ENCODE results near the gene ZNF253. TPM values are rescaled to one million over a fixed set of nuclear protein-coding genes. Genes with fewer than 3 reads are reported as not detected.
A peak's percentile ranks its signal among the peaks of the same experiment; 100 is the strongest.

ZNF253 gene
- total and polyA plus RNA-seq, 2 of the 8 experiments (the other 6 are each of a cell fraction or from before 2014, with no cell fraction given): 8.3 to 64.0 TPM

DNA sequence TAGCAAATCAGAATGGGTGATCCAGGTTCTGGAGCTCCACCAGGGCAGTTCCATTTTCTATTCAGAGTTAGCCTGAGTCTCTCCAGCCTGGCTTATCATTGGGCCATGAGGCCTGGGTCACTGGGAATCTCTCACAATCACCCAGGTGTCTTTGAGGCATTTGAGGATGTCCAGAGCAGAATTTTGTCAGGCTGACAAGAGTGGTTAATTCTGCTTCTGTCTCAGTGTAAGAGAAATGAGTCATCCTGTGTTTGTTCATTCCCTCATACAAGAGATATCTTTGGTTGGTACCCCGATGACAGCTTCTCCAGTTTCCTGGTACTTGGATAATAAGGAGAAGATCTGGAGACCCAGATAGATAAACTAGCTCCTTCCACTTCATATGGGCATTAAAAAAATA lies 45.5 kb downstream of the ZNF253 start:
- Histone ChIP-seq H4K8ac (ENCODE audit: extremely low read depth, insufficient read depth, low read length) (no peak overlapping the region), H2BK5ac (ENCODE audit: low read depth, low read length) (no peak overlapping the region), H3K36me3 (ENCODE audit: control insufficient read depth in 2 of 4, insufficient read depth in 4 of 4, low read length in 3 of 4) (peaks cover 4 to 13% (median 7%) of the 10 kb centered on the region in 4 experiments; a peak in 7 of 8 replicates), H3K9me3 (ENCODE audit: insufficient read depth in 2 of 2, low read depth in 1 of 2, low read length in 1 of 2) (no peaks in the 10 kb centered on the region), H2BK15ac (ENCODE audit: low read length) (no peak overlapping the region), H4K20me1 (replicated peaks in 1 of 2; ENCODE audit: control insufficient read depth in 1 of 2, insufficient read depth in 2 of 2, low read length in 2 of 2) (peaks cover 9 to 18% of the 10 kb centered on the region in 2 experiments), H3K23me2 (ENCODE audit: low read depth, low read length) (no peaks in the 10 kb centered on the region), H3K4me2 (ENCODE audit: insufficient read depth in 1 of 2, low read depth in 2 of 2, low read length in 2 of 2) (no peak overlapping the region), H2AFZ (ENCODE audit: low read length) (no peak overlapping the region), H3K56ac (replicated peaks; ENCODE audit: insufficient read length, low read depth, low read length) (no peak overlapping the region), H2BK20ac (ENCODE audit: low read length) (no peak overlapping the region), H4K91ac (replicated peaks; ENCODE audit: insufficient read length, low read length) (no peak overlapping the region), H3K4me3 (ENCODE audit: extremely low read depth in 1 of 4, insufficient read depth in 2 of 4, low read depth in 3 of 4, low read length in 4 of 4) (no peak overlapping the region), H3K9ac (replicated peaks in 1 of 4; ENCODE audit: extremely low read depth in 1 of 4, low read depth in 3 of 4, low read length in 3 of 4) (no peak overlapping the region), H2BK12ac (ENCODE audit: low read depth, low read length) (no peak overlapping the region), H3K79me2 (ENCODE audit: control insufficient read depth in 1 of 2, insufficient read depth in 2 of 2, low read length in 2 of 2) (peaks cover 22 to 98% of the 10 kb centered on the region in 2 experiments), H3K14ac (ENCODE audit: insufficient read length) (no peak overlapping the region), H3K4ac (replicated peaks; ENCODE audit: insufficient read length, low read depth, low read length) (no peak overlapping the region), H3K23ac (ENCODE audit: insufficient read length) (no peak overlapping the region), H2BK120ac (replicated peaks; ENCODE audit: low read depth, low read length) (no peak overlapping the region), H3K79me1 (ENCODE audit: low read depth, low read length) (no peaks in the 10 kb centered on the region), H3K4me1 (replicated peaks in 1 of 4; ENCODE audit: control insufficient read depth in 3 of 4, insufficient read depth in 4 of 4, low read length in 3 of 4) (peaks cover 0 to 2% (median 0%) of the 10 kb centered on the region in 4 experiments; a peak in 1 of 7 replicates), H2AK5ac (ENCODE audit: low read depth, low read length) (no peak overlapping the region), H4K5ac (ENCODE audit: insufficient read length, low read depth, low read length) (no peak overlapping the region), H3K18ac (ENCODE audit: extremely low read depth, low read length) (no peak overlapping the region), H3K27me3 (replicated peaks in 1 of 4; ENCODE audit: control insufficient read depth in 3 of 4, extremely low read depth in 1 of 4, insufficient read depth in 3 of 4, low read length in 3 of 4) (no peaks in the 10 kb centered on the region), H3K27ac (ENCODE audit: low read depth, low read length) (no peak overlapping the region)
- 95% methylated on average over 1 of the region's 1 CpG; no CpG with 5 or more reads in 1 of the 2 experiments for WGBS, 2 experiments (ENCODE audit: extremely low coverage in 1 of 2, insufficient coverage in 1 of 2, insufficient read length in 1 of 2, insufficient replicate concordance in 2 of 2, low coverage in 1 of 2, low lambda C conversion rate in 2 of 2, missing lambda C conversion rate in 1 of 2)
- ChIA-PET POLR2A (ENCODE audit: partially characterized antibody) (interaction anchor here (1.0 to 9.9 kb wide), 4 partner anchors 10 to 50 kb away, joined by 3 to 127 read pairs (median 4); partner anchors contain the start of genes ZNF253 and ZNF93), CTCF (ENCODE audit: partially characterized antibody) (interaction anchor here (0.6 to 1.9 kb wide), 4 partner anchors 9 to 48 kb away, joined by 3 to 6 read pairs (median 4); partner anchors contain the start of gene ZNF93)
- DNase-seq (ENCODE audit: low read depth in 1 of 2, low spot score in 2 of 2): no peak
- FAIRE-seq: no peak
- TF ChIP-seq JUND (IDR thresholded peaks at IDR 0.05; ENCODE audit: low read length): no peak
- TF ChIP-seq POLR2AphosphoS5 (IDR thresholded peaks at IDR 0.05; ENCODE audit: low read depth, low read length): peak; percentile 71; the same call in 1 of the 2 replicates
- TF ChIP-seq, protein P1, sequence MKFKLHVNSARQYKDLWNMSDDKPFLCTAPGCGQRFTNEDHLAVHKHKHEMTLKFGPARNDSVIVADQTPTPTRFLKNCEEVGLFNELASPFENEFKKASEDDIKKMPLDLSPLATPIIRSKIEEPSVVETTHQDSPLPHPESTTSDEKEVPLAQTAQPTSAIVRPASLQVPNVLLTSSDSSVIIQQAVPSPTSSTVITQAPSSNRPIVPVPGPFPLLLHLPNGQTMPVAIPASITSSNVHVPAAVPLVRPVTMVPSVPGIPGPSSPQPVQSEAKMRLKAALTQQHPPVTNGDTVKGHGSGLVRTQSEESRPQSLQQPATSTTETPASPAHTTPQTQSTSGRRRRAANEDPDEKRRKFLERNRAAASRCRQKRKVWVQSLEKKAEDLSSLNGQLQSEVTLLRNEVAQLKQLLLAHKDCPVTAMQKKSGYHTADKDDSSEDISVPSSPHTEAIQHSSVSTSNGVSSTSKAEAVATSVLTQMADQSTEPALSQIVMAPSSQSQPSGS (IDR thresholded peaks at IDR 0.05; ENCODE audit: low read length): no peak
- TF ChIP-seq SP4 (IDR thresholded peaks at IDR 0.05; ENCODE audit: low read length): no peak
- TF ChIP-seq, protein P2, sequence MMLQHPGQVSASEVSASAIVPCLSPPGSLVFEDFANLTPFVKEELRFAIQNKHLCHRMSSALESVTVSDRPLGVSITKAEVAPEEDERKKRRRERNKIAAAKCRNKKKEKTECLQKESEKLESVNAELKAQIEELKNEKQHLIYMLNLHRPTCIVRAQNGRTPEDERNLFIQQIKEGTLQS (IDR thresholded peaks at IDR 0.05; ENCODE audit: insufficient read depth, low read depth, low read length): no peak
- no peak for TF ChIP-seq CHD2 (IDR thresholded peaks at IDR 0.05; ENCODE audit: low read length)
- no peak for TF ChIP-seq TAF7 (optimal IDR thresholded peaks at IDR 0.05; ENCODE audit: borderline replicate concordance, low read depth, low read length)
- no peak for TF ChIP-seq EZH2 (IDR thresholded peaks at IDR 0.05; ENCODE audit: low read depth, low read length, severe bottlenecking)
- TF ChIP-seq CREB1 (IDR thresholded peaks at IDR 0.05): no peak
- no peak for TF ChIP-seq CBX8 (IDR thresholded peaks at IDR 0.05; ENCODE audit: borderline replicate concordance, low read depth, low read length)
- TF ChIP-seq TCF12 (IDR thresholded peaks at IDR 0.05; ENCODE audit: low read depth, low read length): no peak
- no peak for TF ChIP-seq KDM5A (IDR thresholded peaks at IDR 0.05; ENCODE audit: low read length)
- no peak for TF ChIP-seq TBP (IDR thresholded peaks at IDR 0.05; ENCODE audit: low read depth, low read length)

Measured in H1 (cell line).